H9 (cell line): ENCODE measurements around the gene SGTA. TPM values are rescaled to one million over a fixed set of nuclear protein-coding genes. Genes with fewer than 3 reads are reported as not detected.

Source experiments
- DNase-seq: peaks from one replicate; pipeline ENCODE4 v3.0.0-alpha.2; 2017
- H2AFZ ChIP-seq: one replicate; pipeline ENCODE4 v1.6.1; 2013; ENCODE audit warnings: mild to moderate bottlenecking, low read length, control low read depth, moderate library complexity
- H2AK5ac ChIP-seq: 2 replicates; pipeline ENCODE4 v1.6.1; 2013; ENCODE audit warnings: low read length, control low read depth, mixed read lengths; ENCODE audit not compliant: insufficient read length
- H2BK120ac ChIP-seq: one replicate; pipeline ENCODE4 v1.6.1; 2013; ENCODE audit warnings: low read depth, mild to moderate bottlenecking, low read length, control low read depth, inconsistent platforms; ENCODE audit not compliant: poor library complexity, severe bottlenecking
- H2BK12ac ChIP-seq: 2 replicates; pipeline ENCODE4 v1.6.1; 2013; ENCODE audit warnings: low read length, control low read depth, mixed read lengths, low read depth; ENCODE audit not compliant: insufficient read length
- H2BK15ac ChIP-seq: 2 replicates; pipeline ENCODE4 v1.6.1; 2013; ENCODE audit warnings: low read depth, low read length, control low read depth
- H2BK20ac ChIP-seq: one replicate; pipeline ENCODE4 v1.6.1; 2013; ENCODE audit warnings: low read depth, mild to moderate bottlenecking, low read length, control low read depth, inconsistent platforms; ENCODE audit not compliant: poor library complexity, severe bottlenecking
- H2BK5ac ChIP-seq: 2 replicates; pipeline ENCODE4 v1.6.1; 2013; ENCODE audit warnings: low read length, control low read depth, mixed read lengths; ENCODE audit not compliant: insufficient read length
- H3K14ac ChIP-seq: 2 replicates; pipeline ENCODE4 v1.6.1; 2013; ENCODE audit warnings: low read length, control low read depth; ENCODE audit not compliant: insufficient read depth
- H3K18ac ChIP-seq: 2 replicates; pipeline ENCODE4 v1.6.1; 2013; ENCODE audit warnings: low read depth, mild to moderate bottlenecking, mixed read lengths, low read length, control low read depth; ENCODE audit not compliant: insufficient read length
- H3K23ac ChIP-seq: 2 replicates; pipeline ENCODE4 v1.6.1; 2013; ENCODE audit warnings: low read length, control low read depth, mixed read lengths, low read depth; ENCODE audit not compliant: insufficient read length
- H3K23me2 ChIP-seq: 2 replicates; pipeline ENCODE4 v1.6.1; 2013; ENCODE audit warnings: low read depth, mild to moderate bottlenecking, mixed read lengths, low read length, control low read depth; ENCODE audit not compliant: insufficient read length, poor library complexity, severe bottlenecking
- H3K27ac ChIP-seq: 2 replicates; pipeline ENCODE4 v1.5.1; 2013; ENCODE audit warnings: low read length, control low read depth, mixed read lengths, low read depth; ENCODE audit not compliant: insufficient read length
- H3K27me3 ChIP-seq: 2 replicates; pipeline ENCODE4 v1.6.1; 2013; ENCODE audit warnings: low read length, control low read depth, inconsistent platforms; ENCODE audit not compliant: insufficient read depth
- H3K4ac ChIP-seq: 2 replicates; pipeline ENCODE4 v1.6.1; 2013; ENCODE audit warnings: low read depth, mild to moderate bottlenecking, control low read depth, inconsistent platforms, low read length, moderate library complexity
- H3K4me1 ChIP-seq: 2 replicates; pipeline ENCODE4 v1.6.1; 2013; ENCODE audit warnings: low read length, control low read depth, inconsistent platforms; ENCODE audit not compliant: insufficient read depth
- H3K4me2 ChIP-seq: 2 replicates; pipeline ENCODE4 v1.6.1; 2013; ENCODE audit warnings: low read length, control low read depth, mixed read lengths; ENCODE audit not compliant: insufficient read length, insufficient read depth
- H3K56ac ChIP-seq: 2 replicates; pipeline ENCODE4 v1.6.1; 2013; ENCODE audit warnings: low read depth, mild to moderate bottlenecking, mixed read lengths, low read length, control low read depth; ENCODE audit not compliant: insufficient read length
- H3K79me1 ChIP-seq: 2 replicates; pipeline ENCODE4 v1.6.1; 2013; ENCODE audit warnings: low read depth, mild to moderate bottlenecking, moderate library complexity, low read length, control low read depth, inconsistent platforms; ENCODE audit not compliant: insufficient read depth, poor library complexity, severe bottlenecking
- H3K79me2 ChIP-seq: 2 replicates; pipeline ENCODE4 v1.6.1; 2013; ENCODE audit warnings: low read length, control low read depth, inconsistent platforms; ENCODE audit not compliant: insufficient read depth
- H3K9ac ChIP-seq: 2 replicates; pipeline ENCODE4 v1.6.1; 2013; ENCODE audit warnings: low read length, control low read depth, mixed read lengths; ENCODE audit not compliant: insufficient read length; ENCODE audit errors: extremely low read depth
- H3K9me3 ChIP-seq: one replicate; pipeline ENCODE4 v1.6.1; 2013; ENCODE audit warnings: low read depth, low read length, inconsistent platforms; ENCODE audit not compliant: control insufficient read depth
- H3T11ph ChIP-seq: one replicate; pipeline ENCODE4 v1.6.1; 2013; ENCODE audit warnings: mild to moderate bottlenecking, low read length, control low read depth, inconsistent platforms
- H4K20me1 ChIP-seq: one replicate; pipeline ENCODE4 v1.6.1; 2013; ENCODE audit not compliant: control insufficient read depth, insufficient read length, insufficient read depth
- H4K5ac ChIP-seq: 2 replicates; pipeline ENCODE4 v1.6.1; 2013; ENCODE audit warnings: low read depth, mild to moderate bottlenecking, mixed read lengths, low read length, control low read depth; ENCODE audit not compliant: insufficient read length
- H4K8ac ChIP-seq: replicated peaks from 2 replicates; pipeline ENCODE4 v1.6.1; 2013; ENCODE audit warnings: low read length, control low read depth, mixed read lengths, low read depth; ENCODE audit not compliant: insufficient read length
- H4K91ac ChIP-seq: 2 replicates; pipeline ENCODE4 v1.6.1; 2013; ENCODE audit warnings: low read depth, mild to moderate bottlenecking, moderate library complexity, mixed read lengths, low read length, control low read depth; ENCODE audit not compliant: insufficient read length
- H3K27ac Mint-ChIP-seq, 3 experiments: 2 replicates in 2 of 3; 3 replicates in 1 of 3; pipeline ENCODE4 v1.8.0; 2020 to 2021; ENCODE audit warnings: mixed read lengths in 3 of 3, mild to moderate bottlenecking in 1 of 3, moderate library complexity in 1 of 3
- H3K27me3 Mint-ChIP-seq: 2 replicates; pipeline ENCODE4 v1.8.0; 2021; ENCODE audit warnings: low read depth, mild to moderate bottlenecking, moderate library complexity, mixed read lengths
- H3K36me3 Mint-ChIP-seq, 3 experiments: 2 replicates in 2 of 3; 3 replicates in 1 of 3; pipeline ENCODE4 v1.8.0; 2020 to 2021; ENCODE audit warnings: low read depth in 3 of 3, mixed read lengths in 3 of 3; ENCODE audit not compliant: insufficient read depth in 1 of 3
- H3K4me1 Mint-ChIP-seq, 2 experiments: 2 replicates each; pipeline ENCODE4 v1.8.0; 2020; ENCODE audit warnings: mixed read lengths in 2 of 2
- H3K4me3 Mint-ChIP-seq, 2 experiments: 2 replicates in 1 of 2; 3 replicates in 1 of 2; pipeline ENCODE4 v1.8.0; 2020 to 2021; ENCODE audit warnings: mild to moderate bottlenecking in 2 of 2, mixed read lengths in 2 of 2, moderate library complexity in 1 of 2
- H3K9me3 Mint-ChIP-seq, 2 experiments: 2 replicates in 1 of 2; 3 replicates in 1 of 2; pipeline ENCODE4 v1.8.0; 2020; ENCODE audit warnings: mild to moderate bottlenecking in 2 of 2, mixed read lengths in 2 of 2, moderate library complexity in 1 of 2
- CTCF ChIP-seq: fragments of 200-600 bp; sonication (generic); conservative IDR thresholded peaks from 3 replicates; pipeline ENCODE4 v1.8.0; 2021; ENCODE audit warnings: antibody characterized with exemption, mild to moderate bottlenecking
- WGBS: extraction: QIAGEN DNeasy Blood & Tissue Kit; methylation state at CpG from one replicate; pipeline ENCODE4 v1.1.7; 2013; ENCODE audit warnings: missing lambda C conversion rate, low lambda C conversion rate, mixed read lengths; ENCODE audit not compliant: insufficient read length; ENCODE audit errors: extremely low coverage; 5-methylcytosine and 5-hydroxymethylcytosine counted together
- total RNA-seq: library from RNA; stranded (reverse); gene quantifications from 2 replicates; pipeline ENCODE4 v1.2.1, GENCODE V29; 2021

Gene SGTA
- total RNA-seq, 1 experiment from 2014 or later, result 102 TPM

GRCh38 chr19:2715470-2716274 lies 67.4 kb downstream of the SGTA start:
- Histone ChIP-seq H3K4me1 (no peaks in the 10 kb centered on the region), H2AK5ac (no peak overlapping the region), H4K8ac (no peak overlapping the region), H2BK5ac (no peak overlapping the region), H3T11ph (no peak overlapping the region), H3K23ac (no peak overlapping the region), H3K79me2 (no peaks in the 10 kb centered on the region), H4K91ac (no peak overlapping the region), H3K9ac (no peak overlapping the region), H3K14ac (no peak overlapping the region), H2AFZ (no peak overlapping the region), H2BK20ac (no peak overlapping the region), H2BK15ac (no peak overlapping the region), H3K4me2 (no peak overlapping the region), H3K18ac (no peak overlapping the region), H4K5ac (no peak overlapping the region), H3K56ac (no peak overlapping the region), H3K27ac (no peak overlapping the region), H3K4ac (no peak overlapping the region), H2BK120ac (no peak overlapping the region), H3K9me3 (peaks cover 8% of the 10 kb centered on the region), H3K27me3 (no peaks in the 10 kb centered on the region), H4K20me1 (no peaks in the 10 kb centered on the region), H3K79me1 (no peaks in the 10 kb centered on the region), H2BK12ac (no peak overlapping the region), H3K23me2 (peaks cover 9% of the 10 kb centered on the region)
- Mint-ChIP-seq H3K36me3 (peaks cover 14 to 16% (median 14%) of the 10 kb centered on the region in 3 experiments), H3K27me3 (peaks cover 22% of the 10 kb centered on the region), H3K27ac (no peak overlapping the region), H3K9me3 (peaks cover 10 to 11% of the 10 kb centered on the region in 2 experiments), H3K4me3 (no peak overlapping the region; a peak in 1 of 5 replicates), H3K4me1 (peaks cover 6 to 15% of the 10 kb centered on the region in 2 experiments)
- no peak for DNase-seq
- no peak for TF ChIP-seq CTCF
- WGBS, result no CpG with 5 or more reads among the region's 12 CpGs
